NCI-H187 (cell line): ENCODE data around the gene RAP2B.

ENCODE experiments used
- DNase-seq, 2 experiments: peaks; one replicate each; lab custom pipeline; 2025; lab: John Stamatoyannopoulos, UW

Gene RAP2B

DNA sequence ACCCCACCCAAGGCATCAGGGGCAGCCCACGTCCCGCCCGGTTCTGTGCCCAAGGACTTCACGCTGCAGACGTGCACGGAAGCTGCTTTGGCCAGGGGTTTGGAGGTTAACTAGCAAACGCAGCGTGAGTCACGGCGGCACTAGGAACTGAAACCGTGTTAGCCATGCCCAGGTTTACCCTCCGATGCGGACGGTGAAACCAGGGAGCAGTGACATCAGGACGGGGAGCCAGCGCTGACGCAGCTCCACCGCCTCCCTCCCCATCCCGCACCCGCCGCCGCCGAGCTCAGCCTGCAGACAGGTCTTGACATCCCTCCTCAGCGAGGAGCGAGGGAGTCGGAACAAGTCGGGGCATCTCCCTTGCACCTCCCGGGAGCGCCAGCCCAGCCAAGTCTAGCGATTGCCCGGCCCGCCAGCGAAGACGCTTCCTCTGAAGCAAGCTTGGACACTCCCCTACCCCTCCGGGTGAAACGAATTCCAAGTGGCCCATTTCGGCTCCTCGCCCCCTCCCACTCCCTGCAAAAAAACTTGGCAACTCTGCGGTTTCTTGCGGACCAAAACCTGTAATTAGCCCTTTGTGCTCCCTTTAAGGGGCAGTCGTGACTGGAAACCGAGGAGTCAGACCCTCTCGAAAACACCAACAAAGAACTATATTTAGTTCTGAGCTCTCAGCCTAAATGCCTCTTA lies 1.4 kb upstream of the RAP2B start:
- DNase-seq = no peak

DNA sequence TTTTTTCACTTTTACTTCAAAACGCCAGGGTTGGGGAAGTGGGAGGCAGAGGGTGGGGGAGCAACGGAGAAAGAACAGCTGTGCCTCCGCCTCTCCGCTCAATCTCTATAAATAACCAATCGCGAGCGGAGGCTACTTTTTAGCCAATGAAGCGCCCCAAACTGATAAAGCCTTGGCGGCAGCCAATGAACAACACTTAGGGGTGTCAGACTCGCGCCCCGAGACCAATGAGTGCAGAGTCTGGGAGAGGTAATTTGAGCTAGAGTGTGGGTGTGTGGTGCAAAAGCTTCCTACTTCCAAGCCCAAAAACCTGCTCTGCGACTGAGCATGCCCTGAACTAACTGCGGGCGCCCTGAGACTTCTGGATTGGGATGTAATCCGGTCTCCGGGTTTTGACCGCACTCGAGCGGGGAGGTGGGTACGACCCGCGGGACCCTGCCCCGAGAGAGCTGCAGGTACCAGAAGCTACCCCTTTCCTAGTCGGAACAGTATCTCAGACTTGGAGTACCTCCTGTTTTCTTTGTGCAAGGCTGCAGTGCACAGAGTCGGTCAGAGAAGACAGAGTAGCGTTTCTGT lies 800 bp upstream of the RAP2B start:
- no peak for DNase-seq

DNA sequence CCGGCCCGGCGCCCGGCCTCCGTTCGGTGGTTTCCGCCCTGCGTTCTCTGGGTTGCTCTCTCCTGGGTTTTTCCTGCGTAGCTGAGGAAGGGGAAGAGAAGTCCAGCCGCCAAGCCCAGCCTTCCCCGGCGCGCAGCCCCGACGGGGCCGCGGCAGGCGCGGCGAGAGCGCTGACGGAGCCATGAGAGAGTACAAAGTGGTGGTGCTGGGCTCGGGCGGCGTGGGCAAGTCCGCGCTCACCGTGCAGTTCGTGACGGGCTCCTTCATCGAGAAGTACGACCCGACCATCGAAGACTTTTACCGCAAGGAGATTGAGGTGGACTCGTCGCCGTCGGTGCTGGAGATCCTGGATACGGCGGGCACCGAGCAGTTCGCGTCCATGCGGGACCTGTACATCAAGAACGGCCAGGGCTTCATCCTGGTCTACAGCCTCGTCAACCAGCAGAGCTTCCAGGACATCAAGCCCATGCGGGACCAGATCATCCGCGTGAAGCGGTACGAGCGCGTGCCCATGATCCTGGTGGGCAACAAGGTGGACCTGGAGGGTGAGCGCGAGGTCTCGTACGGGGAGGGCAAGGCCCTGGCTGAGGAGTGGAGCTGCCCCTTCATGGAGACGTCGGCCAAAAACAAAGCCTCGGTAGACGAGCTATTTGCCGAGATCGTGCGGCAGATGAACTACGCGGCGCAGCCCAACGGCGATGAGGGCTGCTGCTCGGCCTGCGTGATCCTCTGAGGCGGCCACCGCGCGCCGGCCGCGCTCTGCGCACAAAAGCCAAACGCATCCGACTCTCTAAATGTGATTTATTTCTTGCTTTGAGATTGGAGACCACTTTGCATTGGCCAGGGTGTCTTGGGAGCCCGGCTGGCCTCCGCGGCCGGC lies 727 bp downstream of the RAP2B start:
- no peak for DNase-seq

DNA sequence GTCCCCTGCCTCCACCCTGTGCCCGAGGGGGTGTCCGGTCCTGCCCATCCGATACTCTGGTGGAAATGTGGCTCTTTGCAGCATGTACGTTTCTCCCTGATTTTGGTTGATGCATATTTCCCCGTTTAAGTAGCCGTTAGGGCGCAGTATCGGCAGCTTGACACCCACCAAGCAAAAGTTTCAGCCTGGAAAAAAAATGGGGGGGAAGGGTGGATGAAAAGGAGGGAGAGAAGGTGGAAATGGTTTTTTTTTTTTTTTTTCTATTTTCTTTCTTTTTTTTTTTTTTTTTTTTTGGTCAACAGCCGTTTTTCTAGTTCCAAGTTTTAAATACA lies 1.3 kb downstream of the RAP2B start:
- no peak for DNase-seq

DNA sequence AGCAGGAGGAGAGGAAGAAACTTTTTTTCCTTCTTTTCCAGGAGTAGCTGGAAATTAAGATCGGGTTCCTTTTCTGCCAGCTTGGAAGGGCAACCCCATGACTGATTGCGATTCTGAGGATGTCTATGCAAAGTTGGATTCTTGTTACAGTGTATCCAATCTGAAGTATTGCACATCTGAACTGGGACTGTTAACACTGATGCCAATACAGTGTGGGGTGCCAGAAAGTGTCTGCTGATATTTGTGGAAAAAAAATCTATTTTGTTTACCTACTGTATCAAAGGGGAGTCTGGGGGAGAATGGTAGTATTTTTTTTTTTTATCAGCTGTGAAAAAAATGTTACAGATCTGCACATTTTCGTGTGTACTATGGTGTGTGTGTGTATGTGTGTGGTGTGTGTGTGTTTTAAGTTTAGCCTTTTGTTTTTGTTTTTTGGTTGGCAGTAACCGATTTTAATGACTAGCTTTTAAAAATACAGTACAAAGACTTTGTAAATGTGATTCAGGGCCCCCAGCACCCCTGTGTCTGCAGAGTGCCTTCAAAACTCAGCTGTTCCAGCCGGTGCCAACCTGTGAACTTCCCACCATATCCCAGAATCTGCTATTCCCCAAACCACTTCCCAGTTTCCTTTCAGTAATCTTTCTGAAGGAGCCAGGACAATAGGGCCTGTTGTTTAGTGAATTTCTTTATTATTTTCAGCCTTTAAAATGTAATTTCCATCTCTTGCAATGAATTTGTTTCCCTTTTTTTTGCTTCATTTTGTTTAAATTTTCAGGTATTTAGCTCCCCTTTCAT lies 1.9 kb downstream of the RAP2B start:
- no peak for DNase-seq

DNA sequence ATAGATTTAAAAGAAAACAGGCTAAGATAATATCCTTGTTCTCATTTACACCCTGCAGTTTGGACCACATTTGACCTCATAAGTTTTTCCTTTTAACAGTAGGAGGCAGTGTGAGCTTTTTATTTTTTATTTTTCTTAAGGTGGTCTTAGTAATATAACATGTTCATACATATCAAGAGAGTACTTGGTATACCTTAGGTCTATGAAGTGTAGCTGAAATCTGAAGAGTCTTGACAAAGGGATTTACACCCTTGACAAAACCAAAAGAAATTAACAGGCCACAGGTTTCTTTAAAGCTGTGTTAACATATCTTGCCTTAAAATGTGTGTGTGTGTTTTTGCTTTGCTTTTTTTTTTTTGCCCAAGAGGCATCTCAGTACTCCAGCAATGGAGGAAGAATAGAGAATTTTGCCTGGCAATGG lies 3.2 kb downstream of the RAP2B start:
- DNase-seq = no peak

DNA sequence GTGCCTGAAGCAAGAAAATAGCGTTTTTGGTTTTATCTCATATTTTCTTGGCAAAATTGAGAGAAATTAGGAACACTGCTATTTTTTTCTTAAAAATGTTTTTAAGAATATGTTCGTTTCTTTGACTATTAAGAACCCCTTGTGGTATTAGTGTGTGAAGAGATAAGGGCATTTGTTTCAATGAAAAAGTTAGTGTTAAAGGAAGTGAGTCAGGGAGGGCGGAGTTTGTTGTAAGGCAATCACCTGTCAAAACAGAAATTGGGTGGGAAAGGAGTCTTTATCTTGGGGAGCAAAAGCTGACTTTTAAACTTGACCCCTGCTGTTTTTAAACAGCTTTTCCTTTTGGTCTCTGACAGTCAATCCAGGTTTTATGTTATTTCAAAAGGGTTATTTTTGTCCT lies 4.2 kb downstream of the RAP2B start:
- DNase-seq = no peak

DNA sequence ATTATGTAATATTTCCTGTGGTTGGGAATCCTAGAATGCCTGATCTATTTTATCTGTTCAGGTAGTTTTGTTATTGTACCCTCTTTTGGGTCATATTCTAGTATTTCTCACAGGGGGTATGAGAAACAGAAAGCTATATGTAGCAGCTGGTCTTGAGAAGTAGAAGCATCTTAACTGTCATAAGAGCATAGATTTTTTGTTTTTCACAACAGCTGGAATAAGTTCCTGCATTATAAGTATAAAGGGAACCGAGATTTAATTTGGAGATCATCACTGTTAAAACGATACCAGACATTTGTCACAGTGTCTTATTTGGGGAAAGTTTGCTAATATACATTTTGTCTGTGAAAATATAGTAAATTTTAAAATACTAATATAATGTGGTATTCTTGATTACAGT lies 4.8 kb downstream of the RAP2B start:
- DNase-seq = no peak

DNA sequence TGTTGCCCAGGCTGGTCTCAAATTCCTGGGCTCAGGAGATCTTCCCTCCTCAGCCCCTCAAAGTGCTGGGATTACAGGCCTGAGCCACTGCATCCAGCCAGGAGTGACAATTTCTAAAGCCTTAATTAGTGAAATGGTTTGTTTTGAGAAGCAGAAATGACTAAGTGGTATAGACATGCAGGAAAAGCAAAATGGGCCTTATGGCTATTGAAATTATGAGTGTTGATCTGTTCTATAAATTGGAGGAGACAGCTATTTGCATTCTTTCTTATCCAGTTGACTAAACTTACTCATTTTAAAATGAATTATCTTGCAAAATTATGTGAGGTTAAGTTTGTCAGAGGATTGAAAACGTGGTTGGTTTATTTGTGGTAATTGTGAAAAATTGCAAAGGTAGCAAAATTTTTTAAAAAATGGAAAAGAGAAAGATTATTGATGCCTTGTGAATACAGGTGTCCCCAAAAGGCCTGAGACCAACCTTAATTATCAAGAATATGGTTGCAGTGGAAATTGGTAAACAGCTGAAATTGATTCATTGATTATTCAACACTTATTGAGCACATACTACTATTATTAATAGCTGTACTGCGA lies 7.9 kb downstream of the RAP2B start:
- DNase-seq = no peak

DNA sequence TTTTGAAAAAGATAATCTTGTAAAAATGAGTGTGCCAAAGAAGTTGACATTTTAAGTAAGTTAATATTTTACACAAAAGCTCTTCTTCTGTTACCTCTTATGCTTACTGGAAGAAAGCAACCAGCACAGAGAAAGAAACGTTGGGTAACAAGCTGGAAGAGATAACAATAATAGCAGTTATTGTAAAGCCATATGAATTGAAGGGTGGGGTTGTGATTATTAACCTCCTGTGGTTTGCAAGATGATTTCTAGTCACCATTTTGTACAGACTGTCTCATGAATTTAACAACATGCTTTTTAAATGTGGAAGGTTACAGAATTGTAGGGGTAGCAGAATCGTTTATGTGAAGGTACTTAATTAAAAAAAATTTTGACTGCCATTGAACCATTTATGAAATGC lies 9.2 kb downstream of the RAP2B start:
- DNase-seq = no peak

DNA sequence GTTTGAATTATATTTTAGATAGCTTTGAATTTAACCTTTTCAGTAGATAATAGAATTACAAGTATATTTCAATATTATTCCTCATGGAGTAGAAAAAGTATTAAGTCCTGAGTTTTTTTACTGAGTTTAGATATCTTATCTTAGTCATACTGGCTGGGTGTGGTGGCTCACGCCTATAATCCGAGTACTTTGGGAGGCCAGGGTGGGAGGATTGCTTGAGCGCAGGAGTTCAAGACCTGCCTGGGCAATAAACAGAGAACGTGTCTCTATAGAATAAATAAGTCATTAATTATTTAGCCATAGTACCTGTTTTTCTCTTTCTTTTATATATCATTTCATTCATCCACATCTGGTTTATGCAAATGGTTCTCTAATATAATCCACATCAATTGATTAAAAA lies 9.9 kb downstream of the RAP2B start:
- DNase-seq = no peak

DNA sequence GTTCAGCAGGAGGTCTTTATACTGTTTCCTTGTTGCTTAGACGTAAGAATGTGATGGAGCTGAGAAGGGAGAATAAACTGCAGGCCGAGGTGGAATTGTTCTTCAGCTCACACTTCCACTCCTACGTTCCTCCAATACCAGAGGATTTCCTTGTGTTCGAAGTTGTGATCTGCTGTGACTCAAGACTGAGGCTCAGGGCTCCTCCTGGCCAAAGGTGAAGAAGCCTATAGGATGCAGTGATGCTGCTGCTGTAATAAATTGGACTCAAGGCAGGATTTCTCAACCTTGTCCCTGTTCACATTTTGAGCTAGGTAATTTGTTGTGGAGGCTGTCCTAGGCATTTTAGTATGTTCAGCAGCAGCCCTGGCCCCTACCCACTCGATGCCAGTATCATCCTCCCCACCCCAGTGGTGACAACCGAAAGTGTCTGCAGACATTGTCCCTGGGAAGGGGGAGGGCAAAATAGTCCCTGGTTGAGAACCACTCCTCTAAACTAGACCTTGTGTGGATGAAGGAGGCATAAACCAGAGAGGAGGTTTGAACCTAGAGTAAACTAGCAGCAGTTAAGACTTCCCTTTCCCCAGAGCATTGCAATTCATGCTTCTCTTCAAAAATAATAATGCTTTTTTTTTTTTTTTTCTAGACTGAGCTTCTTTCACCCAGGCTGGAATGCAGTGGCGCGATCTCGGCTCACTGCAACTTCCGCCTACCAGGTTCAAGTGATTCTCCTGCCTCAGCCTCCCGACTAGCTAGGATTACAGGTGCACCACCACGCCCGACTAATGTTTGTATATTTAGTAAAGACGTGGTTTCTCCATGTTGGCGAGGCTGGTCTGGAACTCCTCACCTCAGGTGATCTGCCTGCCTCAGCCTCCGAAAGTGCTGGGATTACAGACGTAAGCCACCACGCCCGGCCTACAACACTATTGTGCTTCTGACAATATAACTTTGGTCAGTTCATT lies 11.1 kb downstream of the RAP2B start:
- no peak for DNase-seq

DNA sequence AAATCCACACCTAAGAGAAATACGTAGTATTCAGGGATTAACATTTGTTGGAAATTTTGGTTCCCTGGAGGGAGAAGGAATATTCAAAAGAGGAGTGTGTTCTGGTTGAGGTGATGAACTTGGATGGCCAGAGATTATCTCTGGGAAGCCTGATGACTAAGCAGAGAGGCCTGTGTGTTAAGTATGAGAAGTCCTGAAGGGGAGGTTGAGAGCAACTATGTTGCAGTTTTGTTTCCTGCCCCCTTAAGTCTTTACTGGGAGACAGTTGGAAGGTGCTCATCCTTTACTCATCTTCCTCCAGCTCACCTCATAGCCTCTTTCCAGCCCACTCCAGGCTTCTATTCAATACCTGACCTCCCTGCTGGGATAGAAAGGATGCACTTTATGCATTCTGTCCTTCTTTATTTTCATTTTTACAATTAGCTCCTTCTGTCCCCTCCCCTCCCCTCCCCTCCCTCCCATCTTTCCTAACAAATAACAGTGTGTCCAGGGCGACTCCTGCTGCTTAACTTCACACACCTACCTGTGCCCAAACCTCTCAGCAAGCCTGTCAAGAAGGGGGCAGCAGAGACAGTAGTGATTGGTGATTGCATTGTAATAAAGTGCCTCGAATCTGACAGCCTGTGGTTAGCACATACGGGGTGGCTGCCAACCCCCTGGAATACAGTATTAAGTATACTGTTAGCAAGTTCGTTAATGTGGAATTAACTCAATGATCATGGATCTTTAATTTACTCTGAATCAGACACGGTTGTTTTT lies 11.9 kb downstream of the RAP2B start:
- DNase-seq = no peak

DNA sequence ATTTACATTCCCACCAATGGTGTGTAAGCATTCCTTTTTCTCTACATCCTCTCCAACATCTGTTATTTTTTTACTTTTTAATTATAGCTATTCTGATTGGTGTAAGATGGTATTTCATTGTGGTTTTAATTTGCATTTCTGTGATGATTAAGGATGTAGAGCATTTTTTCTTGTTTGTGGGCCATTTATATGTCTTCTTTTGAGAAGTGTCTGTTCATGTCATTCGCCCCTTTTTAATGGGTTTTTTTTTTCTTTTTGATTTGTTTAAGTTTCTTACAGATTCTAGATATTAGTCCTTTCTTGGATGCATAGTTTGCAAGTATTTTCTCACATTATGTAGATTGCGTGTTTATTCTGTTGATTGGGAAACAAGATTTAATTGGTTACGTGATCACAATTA lies 14.2 kb downstream of the RAP2B start:
- no peak for DNase-seq

DNA sequence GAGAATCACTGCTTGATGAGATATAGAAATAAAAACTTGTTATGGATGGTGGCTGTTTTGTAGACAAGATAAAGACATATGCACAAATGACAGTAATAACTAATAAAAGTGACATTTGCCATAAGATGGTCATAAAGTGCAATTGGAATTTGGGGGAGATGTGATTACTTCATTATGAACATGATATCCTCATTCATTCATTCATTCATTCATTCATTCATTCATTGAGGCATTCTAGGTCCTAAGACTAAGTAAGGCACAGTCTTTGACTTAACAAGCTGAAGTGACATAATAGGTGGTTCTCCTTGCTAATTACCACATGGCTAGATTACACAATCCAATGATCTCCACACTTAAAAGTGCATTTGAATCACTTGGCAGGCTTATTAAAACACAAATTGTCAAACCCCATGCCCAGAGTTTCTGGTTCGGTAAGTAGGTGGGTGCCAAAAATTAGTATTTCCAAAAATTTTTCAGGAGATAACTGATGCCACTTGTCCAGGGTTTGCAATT lies 18.9 kb downstream of the RAP2B start:
- no peak for DNase-seq

DNA sequence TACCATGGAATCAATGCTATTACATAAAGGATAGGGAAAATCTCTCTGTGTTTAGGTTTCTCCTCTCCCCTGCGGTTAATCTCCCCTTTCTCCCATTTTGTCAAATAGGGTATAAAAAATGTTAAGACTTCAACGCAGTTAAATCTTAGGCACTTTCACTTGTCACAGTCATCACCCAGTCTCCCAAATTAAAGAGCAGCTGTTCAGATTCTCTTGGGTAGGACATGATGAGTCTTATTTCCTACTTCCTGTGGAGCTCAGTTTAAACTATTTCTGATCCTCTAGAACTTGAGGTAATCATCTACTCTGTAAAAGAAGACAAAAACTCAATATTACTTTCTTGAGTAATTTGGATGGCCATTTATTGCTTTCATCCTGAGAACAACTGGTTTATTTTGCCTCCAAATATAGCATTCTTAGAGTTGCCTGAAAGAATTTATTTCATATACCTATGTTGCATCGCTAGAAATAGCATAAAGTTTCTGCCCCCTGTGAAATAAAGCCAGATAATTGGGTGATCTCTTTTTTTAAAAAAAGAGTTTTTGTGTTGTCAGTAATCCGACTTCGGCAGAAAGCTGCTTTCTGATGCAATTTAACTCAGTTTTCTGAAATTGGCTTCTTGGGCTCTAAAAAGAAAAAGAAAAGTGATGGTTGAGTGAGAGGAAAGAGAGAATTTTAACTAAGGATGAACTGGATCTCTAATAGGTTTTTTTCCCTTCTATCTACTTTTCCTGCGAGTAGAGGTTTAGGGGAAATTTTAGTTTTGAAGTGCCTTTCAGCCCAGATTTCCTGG lies 20.7 kb downstream of the RAP2B start:
- DNase-seq = no peak

DNA sequence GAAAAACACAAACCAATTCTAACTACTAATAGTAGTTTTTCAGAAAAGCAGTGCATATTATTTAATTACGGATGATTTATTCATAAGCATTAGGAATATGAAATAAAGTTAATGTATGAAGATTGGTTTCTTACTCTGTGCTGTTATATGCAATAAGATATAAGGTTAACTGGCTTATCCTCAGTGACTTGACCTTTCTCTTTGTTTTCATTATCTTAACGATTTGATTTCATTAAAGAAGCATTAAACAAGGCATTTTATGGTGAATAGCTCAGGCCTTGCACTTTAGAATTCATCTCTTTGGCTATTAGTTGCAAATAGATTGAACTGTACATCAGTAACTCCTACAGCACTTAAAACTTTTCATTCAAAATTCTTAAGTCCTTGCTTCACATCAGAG lies 28.9 kb downstream of the RAP2B start:
- no peak for DNase-seq

DNA sequence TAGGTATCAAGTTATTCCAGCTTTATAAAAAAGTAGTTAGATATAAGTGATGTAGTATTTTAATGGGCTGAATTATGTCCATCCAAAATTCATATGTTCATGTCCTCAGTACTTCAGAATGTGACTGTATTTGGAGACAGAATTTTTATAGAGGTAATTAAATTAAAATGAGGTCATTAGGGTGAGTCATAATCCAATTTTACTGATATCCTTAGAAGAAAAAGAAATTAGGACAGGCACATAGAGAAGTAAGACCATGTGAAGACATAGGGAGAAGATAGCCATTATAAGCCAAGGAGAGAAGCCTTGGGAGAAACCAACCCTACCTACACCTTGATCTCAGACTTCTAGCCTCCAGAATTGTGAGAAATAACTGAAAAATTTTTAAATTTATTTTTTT lies 30.3 kb downstream of the RAP2B start:
- no peak for DNase-seq
